Endothelial cell of umbilical vein (primary cell): ENCODE measurements around the gene TNS1. TPM values are rescaled to one million over a fixed set of nuclear protein-coding genes. Genes with fewer than 3 reads are reported as not detected.

Experiments used
- BruUV-seq: library from RNA; stranded (reverse); fragments of 400-500 nt; replicated peaks from 2 replicates; lab custom pipeline; 2021; lab: Mats Ljungman, UMichigan
- CTCF ChIA-PET: fragments of 300-600, 350-600 bp; sonication (Branson Sonifier 250); formaldehyde crosslinking; loops from one replicate; lab custom pipeline; 2021; ENCODE audit warnings: antibody characterized with exemption, inconsistent platforms; lab: Charles Lee
- POLR2A ChIA-PET: fragments of 300-600, 350-600 bp; sonication (Branson Sonifier 250); formaldehyde crosslinking; loops from one replicate; lab custom pipeline; 2021; ENCODE audit warnings: antibody characterized with exemption, inconsistent platforms; lab: Charles Lee
- DNase-seq: peaks from one replicate; pipeline ENCODE4 v3.0.0-alpha.2; 2011; ENCODE audit warnings: low read depth, low spot score
- FAIRE-seq: peaks from 2 replicates; lab custom pipeline; 2011; peaks lifted over from hg19 to GRCh38; lab: Jason Lieb, UNC
- H2AFZ ChIP-seq: 2 replicates; pipeline ENCODE4 v1.6.0; 2012; ENCODE audit warnings: low read depth, low read length, control low read depth, inconsistent platforms
- H3K27ac ChIP-seq: 2 replicates; pipeline ENCODE4 v1.5.1; 2011; ENCODE audit warnings: low read depth, mild to moderate bottlenecking, control low read depth, low read length, moderate library complexity; ENCODE audit not compliant: insufficient read depth
- H3K27me3 ChIP-seq, 2 experiments: 2 replicates each; pipeline versions ENCODE4 v1.6.0 to v1.6.1; 2011; ENCODE audit warnings: low read length in 2 of 2, mixed read lengths in 1 of 2; ENCODE audit not compliant: control insufficient read depth in 2 of 2, insufficient read depth in 2 of 2
- H3K36me3 ChIP-seq, 2 experiments: 2 replicates in 1 of 2; 3 replicates in 1 of 2; pipeline ENCODE4 v1.5.1; 2011; ENCODE audit warnings: low read length in 2 of 2, mild to moderate bottlenecking in 1 of 2, moderate library complexity in 1 of 2; ENCODE audit not compliant: control insufficient read depth in 2 of 2, insufficient read depth in 2 of 2; ENCODE audit errors: extremely low read depth in 1 of 2
- H3K4me1 ChIP-seq: 3 replicates; pipeline ENCODE4 v1.5.1; 2011; ENCODE audit warnings: mild to moderate bottlenecking, low read length; ENCODE audit not compliant: control insufficient read depth, insufficient read depth; ENCODE audit errors: extremely low read depth
- H3K4me2 ChIP-seq: 2 replicates; pipeline ENCODE4 v1.6.1; 2011; ENCODE audit warnings: low read length, control low read depth, mixed read lengths; ENCODE audit not compliant: insufficient read depth
- H3K4me3 ChIP-seq, 3 experiments: fragments of 200-600 bp in 1 of 3; sonication (generic), shearing (Covaris generic) in 1 of 3; replicated peaks in 1 of 3; 2 replicates each; pipeline ENCODE4 v1.5.1; 2011 to 2016; ENCODE audit warnings: control low read depth in 3 of 3, low read length in 3 of 3, mild to moderate bottlenecking in 2 of 3, inconsistent platforms in 1 of 3, low read depth in 1 of 3, moderate library complexity in 1 of 3; ENCODE audit not compliant: insufficient read depth in 1 of 3
- H3K79me2 ChIP-seq: 2 replicates; pipeline ENCODE4 v1.6.0; 2012; ENCODE audit warnings: low read length, inconsistent platforms; ENCODE audit not compliant: control insufficient read depth, insufficient read depth
- H3K9ac ChIP-seq: replicated peaks from 2 replicates; pipeline ENCODE3; 2011; ENCODE audit warnings: low read length, control low read depth; ENCODE audit not compliant: insufficient read depth; ENCODE audit errors: extremely low read depth
- H3K9me1 ChIP-seq: replicated peaks from 3 replicates; pipeline ENCODE4 v1.6.0; 2011; ENCODE audit warnings: mild to moderate bottlenecking, low read length; ENCODE audit not compliant: control insufficient read depth, insufficient read depth; ENCODE audit errors: extremely low read depth
- H3K9me3 ChIP-seq: replicated peaks from 2 replicates; pipeline ENCODE4 v1.5.1; 2012; ENCODE audit warnings: low read length, inconsistent platforms; ENCODE audit not compliant: control insufficient read depth, insufficient read depth
- H4K20me1 ChIP-seq: replicated peaks from 2 replicates; pipeline ENCODE3; 2011; ENCODE audit warnings: mild to moderate bottlenecking, low read length; ENCODE audit not compliant: control insufficient read depth, insufficient read depth; ENCODE audit errors: extremely low read depth
- CTCF ChIP-seq, 2 donors: IDR thresholded peaks; 1 replicate in 1 of 2; 2 replicates in 1 of 2; pipeline ENCODE4 v1.5.1; 2011; ENCODE audit warnings: low read length in 2 of 2, mild to moderate bottlenecking in 2 of 2, moderate library complexity in 2 of 2, control low read depth in 1 of 2, inconsistent platforms in 1 of 2, low read depth in 1 of 2; ENCODE audit not compliant: insufficient read depth in 1 of 2; ENCODE audit errors: extremely low read depth in 1 of 2
- EZH2 ChIP-seq: IDR thresholded peaks from 2 replicates; pipeline ENCODE4 v1.6.1; 2012; ENCODE audit warnings: borderline replicate concordance, low read depth, mild to moderate bottlenecking, moderate library complexity, low read length, inconsistent platforms; ENCODE audit not compliant: severe bottlenecking
- FOS ChIP-seq: IDR thresholded peaks from 2 replicates; pipeline ENCODE4 v1.6.1; 2011; ENCODE audit warnings: mild to moderate bottlenecking, low read length, moderate library complexity, borderline replicate concordance; ENCODE audit not compliant: insufficient read depth
- GATA2 ChIP-seq: IDR thresholded peaks from 2 replicates; pipeline ENCODE4 v1.7.0; 2011; ENCODE audit warnings: low read depth, mild to moderate bottlenecking, moderate library complexity, mixed read lengths, low read length; ENCODE audit not compliant: insufficient read length, insufficient read depth
- JUN ChIP-seq: IDR thresholded peaks from 2 replicates; pipeline ENCODE4 v1.6.1; 2011; ENCODE audit warnings: borderline replicate concordance, low read depth; ENCODE audit not compliant: insufficient read length, insufficient read depth
- MAX ChIP-seq: IDR thresholded peaks from 2 replicates; pipeline ENCODE4 v1.6.1; 2011; ENCODE audit not compliant: insufficient read depth, insufficient read length
- MYC ChIP-seq: IDR thresholded peaks from one replicate; pipeline ENCODE4 v1.6.1; 2011; ENCODE audit warnings: mild to moderate bottlenecking, low read depth, low read length
- POLR2A ChIP-seq: IDR thresholded peaks from 2 replicates; pipeline ENCODE4 v1.6.1; 2012; ENCODE audit warnings: low read depth, mild to moderate bottlenecking, control low read depth, low read length
- POLR2AphosphoS5 ChIP-seq: IDR thresholded peaks from 2 replicates; pipeline ENCODE4 v1.6.1; 2012; ENCODE audit warnings: low read depth, mild to moderate bottlenecking, control low read depth, low read length, moderate library complexity; ENCODE audit not compliant: insufficient read depth
- dilution Hi-C: fragments of 300-500 bp; cut with MboI; formaldehyde crosslinking; loops from one replicate; pipeline ENCODE4 v1.15.0; 2019; ENCODE audit warnings: low sequenced_read_pairs; ENCODE audit not compliant: extremely low pct_ligation_motif_present
- intact Hi-C: fragments of 100-400 bp; cut with micrococcal nuclease; formaldehyde crosslinking; loops from one replicate; pipeline ENCODE4 v1.10.0; 2022
- polyA plus RNA-seq, 4 experiments: library from polyadenylated mRNA; depleted of rRNA in 3 of 4; stranded (reverse) in 3 of 4; unstranded in 1 of 4; fragments of >200 nt; gene quantifications; 2 replicates each; pipeline versions ENCODE4 v1.2.1 to v1.2.3, GENCODE V29; 2011 to 2012; ENCODE audit warnings: missing spikeins in 1 of 4
- total RNA-seq: library from RNA; stranded (reverse); gene quantifications from 2 replicates; pipeline ENCODE4 v1.2.3, GENCODE V29; 2021

The TNS1 gene
- total and polyA plus RNA-seq, 2 donors (not counting 3 experiments of a cell fraction or from before 2014, with no cell fraction given) = 11.0 to 52.1 TPM

GRCh38 chr2:217949447-217949846 lies 53.3 kb downstream of the TNS1 start:
- Histone ChIP-seq H3K4me1 (no peaks in the 10 kb centered on the region), H3K4me3 (no peak overlapping the region), H4K20me1 (no peaks in the 10 kb centered on the region), H3K9me3 (no peaks in the 10 kb centered on the region), H3K27ac (no peak overlapping the region), H3K9ac (no peak overlapping the region), H3K36me3 (no peaks in the 10 kb centered on the region), H2AFZ (no peak overlapping the region), H3K9me1 (no peaks in the 10 kb centered on the region), H3K27me3 (no peaks in the 10 kb centered on the region), H3K79me2 (no peaks in the 10 kb centered on the region), H3K4me2 (no peak overlapping the region)
- peak; percentile 8 for FAIRE-seq
- intact Hi-C loops = no loop called here
- TF ChIP-seq GATA2 (no peak), POLR2A (no peak), MAX (no peak), FOS (no peak), JUN (no peak), CTCF (IDR thresholded peaks at IDR 0.05; ENCODE audit: extremely low read depth in 1 of 2, insufficient read depth in 1 of 2, low read depth in 1 of 2, low read length in 2 of 2) (no peak), MYC (no peak), POLR2AphosphoS5 (no peak), EZH2 (no peak)
- no peak for DNase-seq
- dilution Hi-C loops = no loop called here
- POLR2A ChIA-PET = no interaction called here
- CTCF ChIA-PET = interaction anchor here (1.0 to 1.6 kb wide), 5 partner anchors 11 to 164 kb away, joined by 3 read pairs; no protein-coding TSS in a partner anchor
- no TSS peak for BruUV-seq
